ENCODE data around the gene AGBL1.

- TF ChIP-seq CTCF (IDR thresholded peaks at IDR 0.05) (no peak), EZH2phosphoT487 (IDR thresholded peaks at IDR 0.05) (no peak), EZH2 (IDR thresholded peaks at IDR 0.05) (no peak)
Measured at GRCh38 chr15:86871964-86872363, 792.3 kb downstream of the AGBL1 start.

Data from neural progenitor cell (in vitro differentiated cells).